ENCODE data around the gene EGFL6.

DNA sequence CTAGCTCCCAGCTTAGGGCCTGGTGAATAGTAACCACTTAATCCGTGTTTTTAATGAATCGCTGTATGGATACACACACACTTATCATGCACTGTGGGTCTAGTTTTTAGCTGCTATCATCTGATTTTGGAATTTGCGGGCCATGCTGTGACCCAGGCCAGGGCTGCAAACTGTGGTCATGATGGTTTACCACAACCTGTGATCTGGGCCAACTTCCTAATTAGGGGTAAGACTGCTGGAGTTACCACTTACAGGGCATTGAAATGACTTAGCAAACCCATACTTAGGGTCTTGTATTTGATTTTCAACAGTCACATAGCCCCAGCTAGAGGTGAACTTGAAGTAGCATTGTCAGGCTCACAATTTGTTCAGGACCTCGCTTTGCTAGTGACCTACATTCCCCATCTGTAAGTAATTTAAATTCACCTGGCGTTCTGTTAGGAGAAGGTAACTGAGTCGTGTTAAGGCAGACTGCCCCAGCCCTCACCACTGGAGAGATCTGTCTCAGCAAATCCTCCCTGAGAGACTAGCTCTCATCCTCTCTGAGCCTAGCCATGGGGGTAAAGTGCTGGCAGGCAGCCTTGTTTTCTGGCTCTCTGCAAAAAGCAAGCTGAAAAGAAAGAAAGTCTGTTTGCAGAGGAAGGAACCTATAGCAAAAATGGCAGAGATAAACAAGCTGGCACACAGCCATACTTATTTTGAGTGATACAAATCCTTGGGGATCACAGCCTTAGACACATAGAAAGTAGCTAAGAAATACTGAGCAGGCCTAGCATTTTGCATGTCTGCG is 33.8 kb upstream of the EGFL6 start:
- TF ChIP-seq HOXA7 (CRISPR knock-in tag; IDR thresholded peaks at IDR 0.05) (no peak), NR3C1 (IDR thresholded peaks at IDR 0.05) (no peak), SMC3 (IDR thresholded peaks at IDR 0.05) (no peak), MAZ (IDR thresholded peaks at IDR 0.05; ENCODE audit: borderline replicate concordance, low read depth, low read length) (no peak), POLR2A (IDR thresholded peaks at IDR 0.05; ENCODE audit: low read length) (no peak)
- TF ChIP-seq, protein P1, sequence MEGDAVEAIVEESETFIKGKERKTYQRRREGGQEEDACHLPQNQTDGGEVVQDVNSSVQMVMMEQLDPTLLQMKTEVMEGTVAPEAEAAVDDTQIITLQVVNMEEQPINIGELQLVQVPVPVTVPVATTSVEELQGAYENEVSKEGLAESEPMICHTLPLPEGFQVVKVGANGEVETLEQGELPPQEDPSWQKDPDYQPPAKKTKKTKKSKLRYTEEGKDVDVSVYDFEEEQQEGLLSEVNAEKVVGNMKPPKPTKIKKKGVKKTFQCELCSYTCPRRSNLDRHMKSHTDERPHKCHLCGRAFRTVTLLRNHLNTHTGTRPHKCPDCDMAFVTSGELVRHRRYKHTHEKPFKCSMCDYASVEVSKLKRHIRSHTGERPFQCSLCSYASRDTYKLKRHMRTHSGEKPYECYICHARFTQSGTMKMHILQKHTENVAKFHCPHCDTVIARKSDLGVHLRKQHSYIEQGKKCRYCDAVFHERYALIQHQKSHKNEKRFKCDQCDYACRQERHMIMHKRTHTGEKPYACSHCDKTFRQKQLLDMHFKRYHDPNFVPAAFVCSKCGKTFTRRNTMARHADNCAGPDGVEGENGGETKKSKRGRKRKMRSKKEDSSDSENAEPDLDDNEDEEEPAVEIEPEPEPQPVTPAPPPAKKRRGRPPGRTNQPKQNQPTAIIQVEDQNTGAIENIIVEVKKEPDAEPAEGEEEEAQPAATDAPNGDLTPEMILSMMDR (IDR thresholded peaks at IDR 0.05) = no peak
